Activated CD4-positive, alpha-beta T cell treated with anti-CD3 and anti-CD28 coated beads, Interleukin-2, amount 50 U/mL, for 4 hours (primary cell): Measurements from ENCODE around the gene PRTFDC1.
"Not testable (repeated sequence)": the region's sequence is repeated elsewhere in the genome, so short reads cannot be mapped to it uniquely, and the experiment has no call there.

Source experiments
- DNase-seq, 2 experiments: peaks; one replicate each; pipeline ENCODE4 v3.0.0-alpha.2; 2020

PRTFDC1 gene

GRCh38 chr10:24869354-24870015 is 82.9 kb downstream of the PRTFDC1 start:
- no peak for DNase-seq

DNA sequence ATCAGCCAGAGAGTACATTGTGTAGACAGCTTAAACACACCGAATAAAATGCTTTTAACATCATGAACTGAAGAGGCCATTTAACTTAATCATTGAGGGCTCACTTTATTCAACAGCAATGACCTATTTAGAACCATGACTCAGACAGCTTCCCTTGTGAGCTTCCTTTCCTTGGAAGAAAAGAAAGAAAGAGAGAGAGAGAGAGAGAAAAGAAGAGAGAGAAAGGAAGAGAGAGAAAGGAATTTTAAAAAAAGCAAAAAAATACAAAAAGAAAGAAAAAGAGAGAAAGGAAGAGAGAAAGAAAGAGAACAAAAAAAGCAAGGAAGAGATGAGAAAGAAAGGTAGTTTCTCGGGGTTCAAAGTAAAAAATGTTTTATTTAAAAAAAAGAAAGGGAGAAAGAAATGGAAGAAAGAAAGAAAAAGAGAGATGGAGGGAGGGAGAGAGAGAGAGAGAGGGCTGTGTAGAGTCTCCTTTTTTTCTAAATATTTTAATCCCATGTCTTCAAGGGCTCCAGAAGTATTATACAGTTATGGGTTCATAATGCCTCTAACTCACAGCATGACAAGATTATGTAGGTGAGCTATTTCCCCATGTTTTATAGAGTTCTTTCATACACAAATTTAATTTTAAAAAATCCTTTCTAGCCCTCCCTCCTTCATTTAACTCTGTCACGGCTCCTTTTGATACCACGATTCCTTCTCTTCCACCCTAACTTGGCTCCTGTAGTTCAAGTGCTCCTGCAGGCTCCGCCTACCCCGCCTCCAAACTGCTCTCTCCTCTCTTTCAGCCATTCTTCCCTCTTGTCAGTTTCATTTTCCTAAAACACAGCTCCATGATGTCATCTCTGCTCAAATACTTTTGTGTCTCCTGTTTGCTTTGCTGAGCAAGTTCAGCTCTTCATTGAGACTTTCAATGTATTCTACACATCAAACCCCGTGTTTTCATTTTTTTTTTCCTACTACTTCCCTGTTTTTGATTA is 85.5 kb downstream of the PRTFDC1 start:
- no peak for DNase-seq

- DNase-seq, result no peak
Observed at GRCh38 chr10:24865783-24866182, 86.6 kb downstream of the PRTFDC1 start.

- DNase-seq, result no peak
Observed at GRCh38 chr10:24862589-24862988, 89.8 kb downstream of the PRTFDC1 start.

GRCh38 chr10:24858288-24859270 is 93.8 kb downstream of the PRTFDC1 start:
- DNase-seq, result no peak

DNA sequence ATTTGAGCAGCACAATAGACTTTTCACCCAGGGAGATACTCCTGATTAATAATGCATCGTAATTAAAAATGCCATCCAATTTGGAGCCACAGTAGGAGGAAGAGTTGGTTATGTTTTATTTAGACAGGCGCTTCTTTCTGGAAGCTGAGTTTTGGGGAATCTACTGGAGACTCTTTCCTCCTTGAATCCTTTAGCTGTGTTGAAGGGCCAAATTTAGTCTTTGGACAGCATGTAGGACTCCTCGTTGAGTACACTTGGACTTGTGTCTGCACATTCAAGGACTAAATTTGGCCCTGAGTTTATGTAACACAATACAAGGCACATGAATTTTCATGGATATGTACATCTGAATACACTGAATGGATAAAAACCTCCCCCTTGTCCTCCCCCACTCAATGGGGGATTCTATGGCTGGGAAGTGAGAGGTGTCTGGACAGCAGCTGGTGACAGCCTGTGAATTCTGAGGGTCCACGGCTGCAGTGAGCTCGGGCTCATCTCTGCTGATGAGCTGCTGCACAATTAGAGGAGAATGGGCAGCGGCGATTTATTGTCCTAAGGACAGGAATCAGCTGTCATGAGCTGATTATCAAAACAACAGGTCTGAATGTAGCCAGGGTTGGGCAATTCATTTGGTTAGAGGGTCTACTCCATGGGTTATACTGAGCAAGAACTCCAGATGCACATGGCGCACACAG is 95.2 kb downstream of the PRTFDC1 start:
- DNase-seq, result no peak

DNA sequence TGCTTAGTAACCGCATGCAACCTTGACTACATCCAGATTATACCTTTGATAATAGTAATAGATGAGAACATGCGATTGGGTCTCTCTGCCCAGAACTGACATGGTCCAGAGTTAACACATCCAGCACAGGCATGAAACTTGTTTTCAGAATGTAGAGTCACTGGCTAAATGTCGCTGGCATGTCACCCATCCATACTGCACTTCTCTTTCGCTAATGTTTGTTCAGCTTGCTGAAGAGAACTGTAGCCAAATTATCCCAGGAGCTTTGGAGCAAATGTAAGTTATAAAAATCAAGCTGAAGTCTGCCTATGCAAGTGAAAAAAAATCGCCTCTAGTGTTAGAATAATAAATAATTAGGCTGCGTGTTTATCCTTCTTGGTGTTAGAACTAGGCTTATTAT is 98.2 kb downstream of the PRTFDC1 start:
- no peak for DNase-seq

GRCh38 chr10:24853661-24854060 is 98.7 kb downstream of the PRTFDC1 start:
- DNase-seq, result no peak

DNA sequence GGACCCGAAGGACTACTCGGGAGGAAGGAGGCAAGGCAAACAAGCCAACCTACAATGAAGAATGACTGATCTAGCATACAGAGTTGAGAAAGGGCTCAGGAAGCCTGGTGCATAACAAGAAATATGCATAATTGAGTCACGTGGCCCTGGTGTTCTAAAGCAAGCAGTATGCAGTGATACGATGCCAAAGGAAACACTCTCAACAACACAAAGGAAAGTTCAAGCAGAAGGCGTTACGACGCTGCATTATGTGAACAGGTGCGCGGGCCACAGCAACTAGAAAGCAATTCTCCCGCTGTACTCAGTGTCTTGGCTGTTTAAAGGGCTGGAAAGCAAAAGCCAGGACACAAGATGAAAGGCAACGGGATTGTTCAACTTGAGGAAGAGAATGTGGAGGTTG is 100.8 kb downstream of the PRTFDC1 start:
- DNase-seq, result no peak

- DNase-seq, result no peak
Observed at GRCh38 chr10:24850727-24851296, 101.6 kb downstream of the PRTFDC1 start.

- DNase-seq, result no peak
Observed at GRCh38 chr10:24849501-24850299, 102.7 kb downstream of the PRTFDC1 start.

- no peak for DNase-seq
Observed at GRCh38 chr10:24849051-24849450, 103.4 kb downstream of the PRTFDC1 start.

GRCh38 chr10:24848195-24848594 is 104.2 kb downstream of the PRTFDC1 start:
- DNase-seq, result no peak

GRCh38 chr10:24847112-24848070 is 105.0 kb downstream of the PRTFDC1 start:
- no peak for DNase-seq

DNA sequence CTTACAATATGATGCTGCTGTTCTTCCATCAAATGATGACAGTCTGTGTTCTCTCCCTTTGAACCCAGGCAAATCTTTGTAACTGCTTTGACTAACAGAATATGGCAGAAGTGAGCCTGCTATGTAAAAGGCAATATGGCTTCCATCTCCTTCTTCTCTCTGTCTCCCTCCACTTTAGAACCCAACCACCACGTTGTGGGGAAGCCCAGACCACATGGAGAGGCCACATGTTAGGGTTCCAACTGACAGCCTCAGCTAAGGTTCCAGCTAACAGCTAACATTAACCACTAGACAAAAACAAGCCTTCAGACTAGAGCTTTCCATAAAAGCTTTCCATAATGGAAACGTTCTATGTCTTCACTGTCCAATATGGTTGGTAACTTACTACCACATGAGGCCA is 107.7 kb downstream of the PRTFDC1 start:
- DNase-seq, result no peak

- no peak for DNase-seq
Observed at GRCh38 chr10:24843256-24843655, 109.2 kb downstream of the PRTFDC1 start.

GRCh38 chr10:24842856-24843255 is 109.5 kb downstream of the PRTFDC1 start:
- DNase-seq, result no peak

DNA sequence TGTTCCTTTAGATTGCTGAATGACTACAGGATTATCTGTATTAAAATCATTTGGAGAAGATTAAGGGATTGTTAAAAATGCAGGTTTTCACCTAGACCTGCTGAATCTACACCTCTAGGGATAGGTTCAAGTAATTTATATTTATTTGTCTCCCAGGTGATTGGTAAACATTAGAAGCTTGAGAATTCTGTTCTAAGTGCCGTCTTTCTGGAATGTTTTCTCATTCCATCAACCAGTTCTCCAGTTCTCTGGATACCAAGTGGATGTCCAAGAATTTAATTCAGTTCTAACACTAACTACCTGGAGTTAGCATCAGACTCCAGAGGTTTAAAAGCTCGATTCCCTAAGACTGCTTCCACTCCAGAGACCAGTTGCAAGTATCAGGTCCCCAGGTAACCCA is 110.9 kb downstream of the PRTFDC1 start:
- DNase-seq, result no peak

GRCh38 chr10:24840784-24841183 is 111.6 kb downstream of the PRTFDC1 start:
- no peak for DNase-seq

DNA sequence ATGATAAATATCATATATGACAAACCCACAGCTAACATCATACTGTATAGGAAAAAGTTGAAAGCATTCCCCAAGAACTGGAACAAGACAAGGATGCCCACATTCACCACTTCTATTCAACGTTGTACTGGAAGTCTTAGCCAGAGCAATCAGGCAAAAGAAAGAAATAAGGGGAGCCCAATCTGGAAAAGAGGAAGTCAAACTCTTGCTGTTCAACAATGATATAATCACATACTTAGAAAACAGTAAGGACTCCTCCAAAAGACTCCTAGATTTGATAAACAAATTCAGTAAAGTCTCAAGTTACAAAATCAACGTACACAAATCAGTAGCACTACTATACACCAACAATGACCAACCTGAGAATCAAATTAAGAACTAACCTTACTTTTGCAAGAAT is 114.6 kb downstream of the PRTFDC1 start:
- not testable (repeated sequence) for DNase-seq
